SK-N-SH treated with all-trans-retinoic acid at 6 μM for 48 hours (cell line): ENCODE results near the gene CNIH2.

Experiments used
- ATAC-seq: fragments of 200-7000 bp; cut with Tn5 transposase; 3 replicates; pipeline ENCODE4 v1.9.1; 2020; ENCODE audit warnings: mild to moderate bottlenecking, moderate library complexity
- ARNTL ChIP-seq: fragments of 450-650 bp; formaldehyde crosslinking; IDR thresholded peaks from 2 replicates; pipeline ENCODE4 v1.5.0; 2020; ENCODE audit warnings: low read depth, mild to moderate bottlenecking, moderate library complexity, borderline replicate concordance
- BACH2 ChIP-seq: fragments of 250-450 bp; sonication (Bioruptor Pico); IDR thresholded peaks from 2 replicates; pipeline ENCODE4 v1.9.0; 2021; ENCODE audit warnings: mild to moderate bottlenecking, borderline replicate concordance
- CREB5 ChIP-seq: fragments of 250-450 bp; sonication (Bioruptor Pico); IDR thresholded peaks from 2 replicates; pipeline ENCODE4 v1.5.1; 2020; ENCODE audit warnings: low read depth, mild to moderate bottlenecking, moderate library complexity
- CSDC2 ChIP-seq: fragments of 250-450 bp; sonication (Bioruptor Pico); IDR thresholded peaks from 2 replicates; pipeline ENCODE4 v1.5.0; 2020; ENCODE audit warnings: mild to moderate bottlenecking, moderate library complexity
- CSRNP3 ChIP-seq: fragments of 250-450 bp; sonication (Bioruptor Pico); IDR thresholded peaks from 2 replicates; pipeline ENCODE4 v1.5.1; 2021; ENCODE audit warnings: mild to moderate bottlenecking, moderate library complexity
- ESRRG ChIP-seq: fragments of 250-450 bp; sonication (Bioruptor Pico); IDR thresholded peaks from 2 replicates; pipeline ENCODE4 v1.6.1; 2021; ENCODE audit warnings: mild to moderate bottlenecking
- GLIS3 ChIP-seq: fragments of 250-450 bp; sonication (Bioruptor Pico); IDR thresholded peaks from 2 replicates; pipeline ENCODE4 v1.5.0; 2020; ENCODE audit warnings: mild to moderate bottlenecking, moderate library complexity
- ISL1 ChIP-seq: fragments of 250-450 bp; sonication (Bioruptor Pico); IDR thresholded peaks from 2 replicates; pipeline ENCODE4 v2.1.2; 2022; ENCODE audit warnings: mild to moderate bottlenecking, moderate library complexity
- OSR1 ChIP-seq: fragments of 250-450 bp; sonication (Bioruptor Pico); IDR thresholded peaks from 2 replicates; pipeline ENCODE4 v1.8.0; 2022; ENCODE audit warnings: moderate library complexity, mild to moderate bottlenecking, inconsistent platforms
- PATZ1 ChIP-seq: fragments of 250-450 bp; sonication (Bioruptor Pico); IDR thresholded peaks from 2 replicates; pipeline ENCODE4 v1.8.0; 2020; ENCODE audit warnings: mild to moderate bottlenecking, moderate library complexity, borderline replicate concordance
- PPARA ChIP-seq: fragments of 250-450 bp; sonication (Bioruptor Pico); IDR thresholded peaks from 2 replicates; pipeline ENCODE4 v1.5.0; 2020; ENCODE audit warnings: mild to moderate bottlenecking, borderline replicate concordance
- RARB ChIP-seq: fragments of 250-450 bp; sonication (Bioruptor Pico); IDR thresholded peaks from 2 replicates; pipeline ENCODE4 v1.8.0; 2021; ENCODE audit warnings: mild to moderate bottlenecking, moderate library complexity
- SNAI2 ChIP-seq: fragments of 250-450 bp; sonication (Bioruptor Pico); IDR thresholded peaks from 2 replicates; pipeline ENCODE4 v1.5.0; 2020; ENCODE audit warnings: mild to moderate bottlenecking, moderate library complexity
- TCF4 ChIP-seq: fragments of 250-450 bp; sonication (Bioruptor Pico); IDR thresholded peaks from 2 replicates; pipeline ENCODE4 v1.8.0; 2021; ENCODE audit warnings: mild to moderate bottlenecking, moderate library complexity, borderline replicate concordance
- TOX ChIP-seq: fragments of 250-450 bp; sonication (Bioruptor Pico); IDR thresholded peaks from 2 replicates; pipeline ENCODE4 v1.8.0; 2021; ENCODE audit warnings: mild to moderate bottlenecking, moderate library complexity, borderline replicate concordance
- TSHZ2 ChIP-seq: fragments of 250-450 bp; sonication (Bioruptor Pico); IDR thresholded peaks from 2 replicates; pipeline ENCODE4 v1.5.0; 2020; ENCODE audit warnings: mild to moderate bottlenecking, moderate library complexity
- ZC3H10 ChIP-seq: fragments of 250-450 bp; sonication (Bioruptor Pico); IDR thresholded peaks from 2 replicates; pipeline ENCODE4 v1.5.1; 2021; ENCODE audit warnings: mild to moderate bottlenecking, moderate library complexity
- ZFP3 ChIP-seq: fragments of 250-450 bp; sonication (Bioruptor Pico); IDR thresholded peaks from 2 replicates; pipeline ENCODE4 v1.5.0; 2020; ENCODE audit warnings: mild to moderate bottlenecking, moderate library complexity
- ZNF565 ChIP-seq: fragments of 450-650 bp; formaldehyde crosslinking; conservative IDR thresholded peaks from 2 replicates; pipeline ENCODE4 v1.5.0; 2020; ENCODE audit warnings: low read depth, mild to moderate bottlenecking, moderate library complexity
- ZNF70 ChIP-seq: fragments of 450-650 bp; formaldehyde crosslinking; IDR thresholded peaks from 2 replicates; pipeline ENCODE4 v1.5.0; 2020; ENCODE audit warnings: mild to moderate bottlenecking, moderate library complexity
- ZNF8 ChIP-seq: fragments of 450-650 bp; formaldehyde crosslinking; IDR thresholded peaks from 2 replicates; pipeline ENCODE4 v1.5.0; 2020; ENCODE audit warnings: mild to moderate bottlenecking, moderate library complexity

Gene CNIH2

GRCh38 chr11:66237867-66238266, 40.1 kb upstream of the CNIH2 start:
- no peak for ATAC-seq
- no peak for TF ChIP-seq TSHZ2 (CRISPR knock-in tag)
- TF ChIP-seq SNAI2 (CRISPR knock-in tag): no peak
- TF ChIP-seq ZFP3 (CRISPR knock-in tag): no peak
- TF ChIP-seq CSRNP3 (CRISPR knock-in tag): no peak
- TF ChIP-seq ZNF8 (CRISPR knock-in tag): no peak
- no peak for TF ChIP-seq TOX (CRISPR knock-in tag)
- TF ChIP-seq PATZ1 (CRISPR knock-in tag): no peak
- TF ChIP-seq OSR1 (CRISPR knock-in tag): no peak
- TF ChIP-seq CSDC2: no peak
- TF ChIP-seq TCF4: no peak
- no peak for TF ChIP-seq ESRRG (CRISPR knock-in tag)

- no peak for ATAC-seq
- TF ChIP-seq ZNF565 (CRISPR knock-in tag) (no peak), BACH2 (no peak), PPARA (CRISPR knock-in tag) (no peak), ZNF70 (no peak), RARB (CRISPR knock-in tag) (no peak), CSRNP3 (CRISPR knock-in tag) (no peak), TOX (CRISPR knock-in tag) (no peak), ESRRG (CRISPR knock-in tag) (no peak), PATZ1 (CRISPR knock-in tag) (no peak), GLIS3 (CRISPR knock-in tag) (no peak), TSHZ2 (CRISPR knock-in tag) (no peak), CREB5 (CRISPR knock-in tag) (no peak), ZNF8 (CRISPR knock-in tag) (no peak), OSR1 (CRISPR knock-in tag) (no peak), ARNTL (CRISPR knock-in tag) (no peak), ISL1 (no peak), TCF4 (no peak), ZC3H10 (CRISPR knock-in tag) (no peak), CSDC2 (no peak), SNAI2 (CRISPR knock-in tag) (no peak)
Measured at GRCh38 chr11:66238786-66239413, 39.1 kb upstream of the CNIH2 start.
